GM19452 (cell line): ENCODE results near the gene LSM5.
"Not testable (repeated sequence)": the region's sequence is repeated elsewhere in the genome, so short reads cannot be mapped to it uniquely, and the experiment has no call there.

Source experiments
- ATAC-seq: cut with Tn5 transposase; IDR thresholded peaks from one replicate; pipeline ENCODE4 v1.9.1; 2021; ENCODE audit not compliant: unreplicated experiment

The LSM5 gene

GRCh38 chr7:32506266-32507054 is 16.3 kb upstream of the LSM5 start:
- ATAC-seq = no peak

GRCh38 chr7:32502728-32503127 is 12.5 kb upstream of the LSM5 start:
- ATAC-seq = no peak

- no peak for ATAC-seq
These were observed 11.3 kb upstream of the LSM5 start for GRCh38 chr7:32501522-32501921.

- ATAC-seq = peak; percentile 60
These were observed 10.8 kb upstream of the LSM5 start for GRCh38 chr7:32500922-32501341.

GRCh38 chr7:32500216-32500615 is 10.0 kb upstream of the LSM5 start:
- ATAC-seq = not testable (repeated sequence)

GRCh38 chr7:32499755-32500154 is 9.6 kb upstream of the LSM5 start:
- ATAC-seq = not testable (repeated sequence)

GRCh38 chr7:32496052-32496813 is 6.1 kb upstream of the LSM5 start:
- ATAC-seq = no peak

- ATAC-seq = peak; percentile 97
These were observed 5.3 kb upstream of the LSM5 start, which contains the start of gene AVL9 for GRCh38 chr7:32495298-32496051. Gene AVL9 (plus strand): TSS chr7:32495489. CDS start chr7:32495710, 221 bp downstream.

- peak; percentile 7 for ATAC-seq
These were observed 4.7 kb upstream of the LSM5 start for GRCh38 chr7:32494946-32495297.

GRCh38 chr7:32489788-32490126 is 423 bp downstream of the LSM5 start:
- ATAC-seq = no peak

- ATAC-seq = no peak
These were observed 8.3 kb downstream of the LSM5 start for GRCh38 chr7:32481921-32482320.

- ATAC-seq = no peak
These were observed 9.0 kb downstream of the LSM5 start for GRCh38 chr7:32481176-32481575.

- ATAC-seq = peak; percentile 49
These were observed 10.5 kb downstream of the LSM5 start for GRCh38 chr7:32479574-32480200.

- ATAC-seq = no peak
These were observed 12.6 kb downstream of the LSM5 start for GRCh38 chr7:32477649-32477980.

- no peak for ATAC-seq
These were observed 13.1 kb downstream of the LSM5 start for GRCh38 chr7:32476816-32477648.

GRCh38 chr7:32474008-32474407 is 16.2 kb downstream of the LSM5 start:
- ATAC-seq = no peak

- ATAC-seq = no peak
These were observed 18.2 kb downstream of the LSM5 start for GRCh38 chr7:32472015-32472414.

GRCh38 chr7:32470871-32471270 is 19.3 kb downstream of the LSM5 start:
- no peak for ATAC-seq

- ATAC-seq = not testable (repeated sequence)
These were observed 20.2 kb downstream of the LSM5 start for GRCh38 chr7:32470004-32470403.

- ATAC-seq = not testable (repeated sequence)
These were observed 25.4 kb downstream of the LSM5 start for GRCh38 chr7:32464641-32465416.
